NT2/D1 (cell line): ENCODE measurements around the gene METRNL.
"Not testable (repeated sequence)": the region's sequence is repeated elsewhere in the genome, so short reads cannot be mapped to it uniquely, and the experiment has no call there.

Source experiments
- SUZ12 ChIP-seq: IDR thresholded peaks from 2 replicates; pipeline ENCODE4 v1.6.1; 2011; ENCODE audit not compliant: insufficient read length, insufficient read depth; ENCODE audit errors: extremely low read depth
- YY1 ChIP-seq: IDR thresholded peaks from 2 replicates; pipeline ENCODE4 v1.6.1; 2011; ENCODE audit not compliant: insufficient read length, insufficient read depth

GRCh38 chr17:83121473-83121872 is 42.1 kb downstream of the METRNL start:
- not testable (repeated sequence) for TF ChIP-seq YY1, SUZ12
